NCI-H748 (cell line): ENCODE data around the gene APOBEC3H.

Experiments used
- DNase-seq: peaks from one replicate; lab custom pipeline; 2025; ENCODE audit not compliant: unreplicated experiment; lab: John Stamatoyannopoulos, UW

Gene APOBEC3H

GRCh38 chr22:39152511-39153219 is 55.6 kb downstream of the APOBEC3H start, which contains the start of gene CBX7:
Gene CBX7 (minus strand): TSS chr22:39152680. CDS start chr22:39152444, 236 bp downstream.
- DNase-seq = peak; percentile 90

- DNase-seq = peak; percentile 28
Observed at GRCh38 chr22:39153220-39153717, 56.2 kb downstream of the APOBEC3H start.
